Neural crest cell (in vitro differentiated cells): ENCODE measurements around the gene EDARADD. TPM values are rescaled to one million over a fixed set of nuclear protein-coding genes. Genes with fewer than 3 reads are reported as not detected.
A peak's percentile ranks its signal among the peaks of the same experiment; 100 is the strongest.

ENCODE experiments used
- DNase-seq: peaks from one replicate; pipeline ENCODE4 v3.0.0; 2021; ENCODE audit warnings: low read depth, mixed read lengths, low spot score
- H3K27ac Mint-ChIP-seq: one replicate; pipeline ENCODE4 v1.8.0; 2021; ENCODE audit warnings: mild to moderate bottlenecking, mixed read lengths; ENCODE audit not compliant: unreplicated experiment
- H3K27me3 Mint-ChIP-seq: 2 replicates; pipeline ENCODE4 v1.8.0; 2021; ENCODE audit warnings: low read depth, mild to moderate bottlenecking, mixed read lengths
- H3K36me3 Mint-ChIP-seq: 2 replicates; pipeline ENCODE4 v1.8.0; 2021; ENCODE audit warnings: low read depth, mild to moderate bottlenecking, mixed read lengths
- H3K4me1 Mint-ChIP-seq: 2 replicates; pipeline ENCODE4 v1.8.0; 2021; ENCODE audit warnings: mixed read lengths
- H3K4me3 Mint-ChIP-seq: one replicate; pipeline ENCODE4 v1.8.0; 2021; ENCODE audit warnings: mild to moderate bottlenecking, mixed read lengths
- H3K9me3 Mint-ChIP-seq: 2 replicates; pipeline ENCODE4 v1.8.0; 2021; ENCODE audit warnings: mixed read lengths
- total RNA-seq: library from RNA; stranded (reverse); gene quantifications from 2 replicates; pipeline ENCODE4 v1.2.1, GENCODE V29; 2021
- TF ChIP-seq, protein P1 (sequence below): fragments of 200-600 bp; sonication (generic); conservative IDR thresholded peaks from 2 replicates; pipeline ENCODE4 v1.5.0; 2021; ENCODE audit warnings: antibody characterized with exemption, mild to moderate bottlenecking

Gene EDARADD
- total RNA-seq, 1 donor from 2014 or later = 3.0 TPM

DNA sequence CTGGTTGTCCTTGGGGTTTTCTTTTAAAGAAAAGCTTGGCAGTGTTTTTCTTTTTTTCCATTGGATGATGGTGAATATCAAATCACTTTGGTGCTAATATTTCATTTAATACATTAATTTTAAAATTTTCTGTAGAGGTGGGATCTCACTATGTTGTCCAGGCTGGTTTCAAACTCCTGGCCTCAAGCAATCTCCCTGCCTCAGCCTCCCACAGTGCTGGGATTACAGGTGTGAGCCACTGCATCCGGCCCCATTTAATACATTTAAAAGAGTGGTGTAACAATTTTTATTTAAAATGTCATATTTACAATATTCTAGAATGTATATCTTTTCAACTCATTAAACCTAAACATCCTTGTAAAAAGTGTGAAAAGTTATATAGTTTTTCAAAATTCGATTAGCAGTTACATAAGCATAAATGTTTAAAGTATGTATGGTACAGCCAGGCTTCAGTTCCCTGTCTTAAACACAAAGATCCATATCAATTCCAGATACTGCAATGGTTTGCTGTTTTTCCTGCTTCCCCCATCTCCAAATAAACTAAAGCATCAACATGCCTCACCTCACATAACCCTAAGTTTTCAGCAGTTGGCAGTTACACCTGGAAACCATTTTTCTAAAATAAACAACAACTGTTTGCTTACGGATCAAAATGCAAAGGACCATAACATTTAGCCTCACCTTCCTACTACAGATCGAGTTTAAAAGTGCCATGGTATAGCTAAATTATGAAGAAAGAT is 120.8 kb downstream of the EDARADD start:
- no peak overlapping the region for H3K27ac Mint-ChIP-seq
- no peak overlapping the region for H3K4me3 Mint-ChIP-seq
- DNase-seq = no peak
- H3K36me3 Mint-ChIP-seq = no peaks in the 10 kb centered on the region
- TF ChIP-seq, protein P1, sequence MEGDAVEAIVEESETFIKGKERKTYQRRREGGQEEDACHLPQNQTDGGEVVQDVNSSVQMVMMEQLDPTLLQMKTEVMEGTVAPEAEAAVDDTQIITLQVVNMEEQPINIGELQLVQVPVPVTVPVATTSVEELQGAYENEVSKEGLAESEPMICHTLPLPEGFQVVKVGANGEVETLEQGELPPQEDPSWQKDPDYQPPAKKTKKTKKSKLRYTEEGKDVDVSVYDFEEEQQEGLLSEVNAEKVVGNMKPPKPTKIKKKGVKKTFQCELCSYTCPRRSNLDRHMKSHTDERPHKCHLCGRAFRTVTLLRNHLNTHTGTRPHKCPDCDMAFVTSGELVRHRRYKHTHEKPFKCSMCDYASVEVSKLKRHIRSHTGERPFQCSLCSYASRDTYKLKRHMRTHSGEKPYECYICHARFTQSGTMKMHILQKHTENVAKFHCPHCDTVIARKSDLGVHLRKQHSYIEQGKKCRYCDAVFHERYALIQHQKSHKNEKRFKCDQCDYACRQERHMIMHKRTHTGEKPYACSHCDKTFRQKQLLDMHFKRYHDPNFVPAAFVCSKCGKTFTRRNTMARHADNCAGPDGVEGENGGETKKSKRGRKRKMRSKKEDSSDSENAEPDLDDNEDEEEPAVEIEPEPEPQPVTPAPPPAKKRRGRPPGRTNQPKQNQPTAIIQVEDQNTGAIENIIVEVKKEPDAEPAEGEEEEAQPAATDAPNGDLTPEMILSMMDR = no peak
- no peaks in the 10 kb centered on the region for H3K4me1 Mint-ChIP-seq
- H3K9me3 Mint-ChIP-seq = no peaks in the 10 kb centered on the region
- no peaks in the 10 kb centered on the region for H3K27me3 Mint-ChIP-seq

DNA sequence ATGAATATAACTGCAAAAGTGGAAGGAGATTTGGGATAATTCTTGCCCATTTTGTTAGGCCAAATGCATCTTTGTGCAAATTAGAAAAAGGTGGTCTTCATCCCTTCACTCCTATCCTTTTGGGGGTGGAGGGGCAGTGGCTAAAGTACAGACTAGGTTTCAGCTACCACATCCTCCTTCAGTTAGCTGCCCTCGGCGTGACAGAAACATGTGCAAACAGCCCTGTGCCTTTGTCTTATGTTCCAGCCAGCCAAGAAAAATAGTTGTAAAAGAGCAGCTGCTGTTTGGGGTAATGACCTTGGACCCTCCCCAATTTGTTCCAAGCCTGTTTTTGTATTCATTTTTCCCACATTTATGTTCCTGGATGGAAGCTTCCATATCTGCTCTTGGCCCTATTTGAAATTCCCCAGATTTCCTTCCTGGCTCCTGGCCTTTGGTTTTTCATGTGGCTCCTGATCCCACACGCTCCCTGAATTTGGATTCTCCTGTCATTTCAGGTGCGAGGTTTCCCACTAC is 121.4 kb downstream of the EDARADD start:
- Mint-ChIP-seq H3K4me1 (no peaks in the 10 kb centered on the region), H3K4me3 (no peak overlapping the region), H3K9me3 (no peaks in the 10 kb centered on the region), H3K27ac (no peak overlapping the region), H3K27me3 (no peaks in the 10 kb centered on the region), H3K36me3 (no peaks in the 10 kb centered on the region)
- TF ChIP-seq, protein P1 = no peak
- no peak for DNase-seq

DNA sequence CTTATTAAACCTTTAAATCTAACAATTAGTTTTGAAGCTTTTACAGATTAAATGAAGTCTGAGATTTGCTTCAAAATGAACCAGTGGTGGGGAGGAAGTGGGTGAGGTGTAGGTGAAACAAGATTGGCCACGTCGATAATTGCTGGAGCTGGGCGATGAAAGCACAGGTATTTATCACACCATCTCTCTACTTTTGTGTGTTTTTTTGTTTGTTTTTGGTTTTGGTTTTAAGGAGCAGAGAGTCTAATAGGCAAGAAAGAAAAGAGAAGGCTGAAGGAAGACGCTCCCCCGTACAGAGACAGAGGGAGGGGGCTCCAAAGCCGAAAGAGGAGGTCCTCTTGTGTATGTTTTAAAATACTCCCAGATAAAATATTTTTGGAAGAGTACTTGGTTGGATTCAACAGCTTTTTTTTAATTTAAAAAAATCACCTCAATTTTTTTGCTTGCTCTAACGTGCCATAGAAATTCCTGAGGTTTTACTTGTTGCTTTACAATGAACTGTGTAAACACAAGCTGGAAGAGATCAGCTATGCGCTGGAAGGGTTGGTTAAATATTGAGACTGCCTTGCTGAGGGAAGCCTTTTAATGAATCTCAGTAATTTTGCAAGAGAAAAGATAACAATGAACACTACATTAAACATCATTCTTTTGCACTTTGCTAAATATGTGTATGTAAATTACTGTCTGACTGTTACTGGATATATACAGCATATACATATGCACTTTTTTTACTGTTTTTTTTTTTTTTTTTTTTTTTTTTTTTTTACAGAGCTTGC is 123.0 kb downstream of the EDARADD start:
- H3K36me3 Mint-ChIP-seq = no peaks in the 10 kb centered on the region
- no peaks in the 10 kb centered on the region for H3K9me3 Mint-ChIP-seq
- TF ChIP-seq, protein P1 = no peak
- no peak for DNase-seq
- H3K27me3 Mint-ChIP-seq = no peaks in the 10 kb centered on the region
- no peaks in the 10 kb centered on the region for H3K4me1 Mint-ChIP-seq
- H3K27ac Mint-ChIP-seq = no peak overlapping the region
- peak overlapping the region; percentile 18 for H3K4me3 Mint-ChIP-seq

DNA sequence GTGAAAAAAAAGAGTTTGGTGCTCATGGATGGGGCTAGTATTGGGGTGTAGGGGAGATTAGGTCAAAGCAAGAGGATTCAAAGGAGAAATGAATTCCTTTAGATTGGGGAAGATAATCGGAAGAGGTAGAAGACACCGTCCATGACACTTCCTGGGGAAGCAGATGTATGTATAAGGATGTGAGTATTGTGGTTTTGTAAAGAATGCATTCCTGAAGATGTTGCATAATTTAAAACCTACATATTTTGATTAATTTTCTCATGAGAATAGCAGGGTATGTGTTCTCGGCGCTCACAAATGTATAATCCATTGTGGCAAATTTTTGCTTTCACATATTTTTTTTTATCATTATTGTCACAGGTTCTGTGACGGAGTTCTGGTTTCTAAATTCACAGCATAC is 124.2 kb downstream of the EDARADD start:
- TF ChIP-seq, protein P1 = no peak
- Mint-ChIP-seq H3K4me3 (no peak overlapping the region), H3K27me3 (no peaks in the 10 kb centered on the region), H3K36me3 (no peaks in the 10 kb centered on the region), H3K27ac (peak overlapping the region; percentile 39), H3K4me1 (peaks cover 5% of the 10 kb centered on the region), H3K9me3 (no peaks in the 10 kb centered on the region)
- DNase-seq = no peak

DNA sequence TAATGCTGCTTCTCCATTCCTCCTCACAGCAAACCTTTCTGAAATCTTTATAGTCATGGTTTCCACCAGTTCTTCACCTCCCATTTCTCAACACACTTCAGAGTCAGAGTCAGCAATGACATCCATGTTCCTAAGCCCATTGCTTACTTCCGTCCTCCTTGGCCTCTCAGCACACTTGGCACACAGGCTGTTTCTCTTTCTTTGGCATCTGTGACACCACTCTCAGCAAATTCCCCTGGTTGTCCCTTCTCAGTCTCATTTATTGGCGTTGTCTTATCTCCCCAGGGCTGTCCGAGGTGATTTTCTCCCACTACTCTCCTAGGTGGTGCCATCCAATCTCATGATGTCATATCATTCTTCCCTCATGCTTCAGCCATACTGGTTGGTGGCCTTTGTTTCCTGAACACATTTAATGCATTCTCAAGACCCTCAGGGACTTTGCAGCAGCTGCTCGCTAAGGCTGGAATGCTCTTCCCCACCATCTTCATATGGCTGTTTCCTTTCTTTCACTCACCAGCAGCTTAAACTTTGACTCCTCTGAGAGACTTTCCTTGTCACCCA is 126.4 kb downstream of the EDARADD start:
- H3K9me3 Mint-ChIP-seq = no peaks in the 10 kb centered on the region
- H3K4me3 Mint-ChIP-seq = no peak overlapping the region
- H3K27ac Mint-ChIP-seq = no peak overlapping the region
- no peak for DNase-seq
- TF ChIP-seq, protein P1 = no peak
- no peaks in the 10 kb centered on the region for H3K27me3 Mint-ChIP-seq
- no peaks in the 10 kb centered on the region for H3K36me3 Mint-ChIP-seq
- H3K4me1 Mint-ChIP-seq = peaks cover 15% of the 10 kb centered on the region
